ENCODE data around the gene CCDC6.

- TF ChIP-seq, protein P1, sequence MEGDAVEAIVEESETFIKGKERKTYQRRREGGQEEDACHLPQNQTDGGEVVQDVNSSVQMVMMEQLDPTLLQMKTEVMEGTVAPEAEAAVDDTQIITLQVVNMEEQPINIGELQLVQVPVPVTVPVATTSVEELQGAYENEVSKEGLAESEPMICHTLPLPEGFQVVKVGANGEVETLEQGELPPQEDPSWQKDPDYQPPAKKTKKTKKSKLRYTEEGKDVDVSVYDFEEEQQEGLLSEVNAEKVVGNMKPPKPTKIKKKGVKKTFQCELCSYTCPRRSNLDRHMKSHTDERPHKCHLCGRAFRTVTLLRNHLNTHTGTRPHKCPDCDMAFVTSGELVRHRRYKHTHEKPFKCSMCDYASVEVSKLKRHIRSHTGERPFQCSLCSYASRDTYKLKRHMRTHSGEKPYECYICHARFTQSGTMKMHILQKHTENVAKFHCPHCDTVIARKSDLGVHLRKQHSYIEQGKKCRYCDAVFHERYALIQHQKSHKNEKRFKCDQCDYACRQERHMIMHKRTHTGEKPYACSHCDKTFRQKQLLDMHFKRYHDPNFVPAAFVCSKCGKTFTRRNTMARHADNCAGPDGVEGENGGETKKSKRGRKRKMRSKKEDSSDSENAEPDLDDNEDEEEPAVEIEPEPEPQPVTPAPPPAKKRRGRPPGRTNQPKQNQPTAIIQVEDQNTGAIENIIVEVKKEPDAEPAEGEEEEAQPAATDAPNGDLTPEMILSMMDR (IDR thresholded peaks at IDR 0.05) = no peak
- no peak for TF ChIP-seq POLR2A (IDR thresholded peaks at IDR 0.05)
Measured at GRCh38 chr10:59819683-59820082, 86.7 kb downstream of the CCDC6 start.
